ENCODE data around the gene HOXB7.

The HOXB7 gene

GRCh38 chr17:48622857-48623256, 12.0 kb upstream of the HOXB7 start:
- Histone ChIP-seq H3K4me1 (ENCODE audit: control insufficient read depth, insufficient read depth, low read length, poor library complexity, severe bottlenecking) (peaks cover 34% of the 10 kb centered on the region), H3K36me3 (ENCODE audit: control insufficient read depth, insufficient read depth, low read length) (no peaks in the 10 kb centered on the region), H3K4me3 (ENCODE audit: insufficient read depth, low read depth, low read length, poor library complexity, severe bottlenecking) (no peak overlapping the region), H3K27ac (ENCODE audit: insufficient read depth, low read length, poor library complexity, severe bottlenecking) (no peak overlapping the region), H3K9me3 (ENCODE audit: control insufficient read depth, low read length) (no peaks in the 10 kb centered on the region), H3K27me3 (replicated peaks; ENCODE audit: control insufficient read depth, insufficient read depth, low read length, poor library complexity, severe bottlenecking) (peaks cover 79% of the 10 kb centered on the region)
- DNase-seq, result no peak

- Histone ChIP-seq H3K4me3 (ENCODE audit: insufficient read depth, low read depth, low read length, poor library complexity, severe bottlenecking) (no peak overlapping the region), H3K27me3 (replicated peaks; ENCODE audit: control insufficient read depth, insufficient read depth, low read length, poor library complexity, severe bottlenecking) (peaks cover 79% of the 10 kb centered on the region), H3K9me3 (ENCODE audit: control insufficient read depth, low read length) (no peaks in the 10 kb centered on the region), H3K4me1 (ENCODE audit: control insufficient read depth, insufficient read depth, low read length, poor library complexity, severe bottlenecking) (peaks cover 35% of the 10 kb centered on the region), H3K27ac (ENCODE audit: insufficient read depth, low read length, poor library complexity, severe bottlenecking) (no peak overlapping the region), H3K36me3 (ENCODE audit: control insufficient read depth, insufficient read depth, low read length) (no peaks in the 10 kb centered on the region)
- DNase-seq, result no peak
Measured at GRCh38 chr17:48621410-48622392, 10.9 kb upstream of the HOXB7 start.

GRCh38 chr17:48620461-48621139, 9.8 kb upstream of the HOXB7 start:
- DNase-seq, result no peak
- peaks cover 81% of the 10 kb centered on the region for H3K27me3 ChIP-seq (replicated peaks; ENCODE audit: control insufficient read depth, insufficient read depth, low read length, poor library complexity, severe bottlenecking)
- H3K36me3 ChIP-seq (ENCODE audit: control insufficient read depth, insufficient read depth, low read length), result no peaks in the 10 kb centered on the region

GRCh38 chr17:48619826-48620449, 9.1 kb upstream of the HOXB7 start:
- Histone ChIP-seq H3K9me3 (ENCODE audit: control insufficient read depth, low read length) (no peaks in the 10 kb centered on the region), H3K27me3 (replicated peaks; ENCODE audit: control insufficient read depth, insufficient read depth, low read length, poor library complexity, severe bottlenecking) (peaks cover 81% of the 10 kb centered on the region), H3K4me1 (ENCODE audit: control insufficient read depth, insufficient read depth, low read length, poor library complexity, severe bottlenecking) (peaks cover 19% of the 10 kb centered on the region), H3K4me3 (ENCODE audit: insufficient read depth, low read depth, low read length, poor library complexity, severe bottlenecking) (no peak overlapping the region), H3K36me3 (ENCODE audit: control insufficient read depth, insufficient read depth, low read length) (no peaks in the 10 kb centered on the region), H3K27ac (ENCODE audit: insufficient read depth, low read length, poor library complexity, severe bottlenecking) (no peak overlapping the region)
- DNase-seq, result no peak

More at GRCh38 chr17:48620461-48621139, 9.8 kb upstream of the HOXB7 start:
- H3K27ac ChIP-seq (ENCODE audit: insufficient read depth, low read length, poor library complexity, severe bottlenecking), result no peak overlapping the region
- peaks cover 25% of the 10 kb centered on the region for H3K4me1 ChIP-seq (ENCODE audit: control insufficient read depth, insufficient read depth, low read length, poor library complexity, severe bottlenecking)
- H3K4me3 ChIP-seq (ENCODE audit: insufficient read depth, low read depth, low read length, poor library complexity, severe bottlenecking), result no peak overlapping the region
- no peaks in the 10 kb centered on the region for H3K9me3 ChIP-seq (ENCODE audit: control insufficient read depth, low read length)

GRCh38 chr17:48618256-48618896, 7.6 kb upstream of the HOXB7 start:
- no peaks in the 10 kb centered on the region for H3K36me3 ChIP-seq (ENCODE audit: control insufficient read depth, insufficient read depth, low read length)
- H3K4me3 ChIP-seq (ENCODE audit: insufficient read depth, low read depth, low read length, poor library complexity, severe bottlenecking), result no peak overlapping the region
- H3K27me3 ChIP-seq (replicated peaks; ENCODE audit: control insufficient read depth, insufficient read depth, low read length, poor library complexity, severe bottlenecking), result peaks cover 81% of the 10 kb centered on the region
- no peak overlapping the region for H3K27ac ChIP-seq (ENCODE audit: insufficient read depth, low read length, poor library complexity, severe bottlenecking)
- DNase-seq, result peak; percentile 63 to 76 (median 75)
- peaks cover 29% of the 10 kb centered on the region for H3K4me1 ChIP-seq (ENCODE audit: control insufficient read depth, insufficient read depth, low read length, poor library complexity, severe bottlenecking)
- no peaks in the 10 kb centered on the region for H3K9me3 ChIP-seq (ENCODE audit: control insufficient read depth, low read length)

GRCh38 chr17:48617471-48618255, 6.8 kb upstream of the HOXB7 start:
- Histone ChIP-seq H3K4me3 (ENCODE audit: insufficient read depth, low read depth, low read length, poor library complexity, severe bottlenecking) (no peak overlapping the region), H3K36me3 (ENCODE audit: control insufficient read depth, insufficient read depth, low read length) (no peaks in the 10 kb centered on the region), H3K27me3 (replicated peaks; ENCODE audit: control insufficient read depth, insufficient read depth, low read length, poor library complexity, severe bottlenecking) (peaks cover 78% of the 10 kb centered on the region), H3K27ac (ENCODE audit: insufficient read depth, low read length, poor library complexity, severe bottlenecking) (no peak overlapping the region), H3K4me1 (ENCODE audit: control insufficient read depth, insufficient read depth, low read length, poor library complexity, severe bottlenecking) (peaks cover 34% of the 10 kb centered on the region), H3K9me3 (ENCODE audit: control insufficient read depth, low read length) (no peaks in the 10 kb centered on the region)
- no peak for DNase-seq

- Histone ChIP-seq H3K27me3 (replicated peaks; ENCODE audit: control insufficient read depth, insufficient read depth, low read length, poor library complexity, severe bottlenecking) (peaks cover 82% of the 10 kb centered on the region), H3K4me1 (ENCODE audit: control insufficient read depth, insufficient read depth, low read length, poor library complexity, severe bottlenecking) (peaks cover 42% of the 10 kb centered on the region), H3K4me3 (ENCODE audit: insufficient read depth, low read depth, low read length, poor library complexity, severe bottlenecking) (no peak overlapping the region), H3K27ac (ENCODE audit: insufficient read depth, low read length, poor library complexity, severe bottlenecking) (no peak overlapping the region), H3K36me3 (ENCODE audit: control insufficient read depth, insufficient read depth, low read length) (no peaks in the 10 kb centered on the region), H3K9me3 (ENCODE audit: control insufficient read depth, low read length) (no peaks in the 10 kb centered on the region)
- DNase-seq, result no peak
Measured at GRCh38 chr17:48616717-48617470, 6.1 kb upstream of the HOXB7 start.

GRCh38 chr17:48615963-48616716, 5.3 kb upstream of the HOXB7 start:
- Histone ChIP-seq H3K4me3 (ENCODE audit: insufficient read depth, low read depth, low read length, poor library complexity, severe bottlenecking) (no peak overlapping the region), H3K27me3 (replicated peaks; ENCODE audit: control insufficient read depth, insufficient read depth, low read length, poor library complexity, severe bottlenecking) (peaks cover 83% of the 10 kb centered on the region), H3K4me1 (ENCODE audit: control insufficient read depth, insufficient read depth, low read length, poor library complexity, severe bottlenecking) (peaks cover 49% of the 10 kb centered on the region), H3K9me3 (ENCODE audit: control insufficient read depth, low read length) (no peaks in the 10 kb centered on the region), H3K36me3 (ENCODE audit: control insufficient read depth, insufficient read depth, low read length) (no peaks in the 10 kb centered on the region), H3K27ac (ENCODE audit: insufficient read depth, low read length, poor library complexity, severe bottlenecking) (no peak overlapping the region)
- no peak for DNase-seq
